NCI-H187 treated with DMSO at 0.1 percent for 48 hours (cell line): ENCODE data around the gene ROM1.
"Not testable (repeated sequence)": the region's sequence is repeated elsewhere in the genome, so short reads cannot be mapped to it uniquely, and the experiment has no call there.

Experiments
- DNase-seq: peaks from one replicate; lab custom pipeline; 2025; lab: John Stamatoyannopoulos, UW

The ROM1 gene, protein sequence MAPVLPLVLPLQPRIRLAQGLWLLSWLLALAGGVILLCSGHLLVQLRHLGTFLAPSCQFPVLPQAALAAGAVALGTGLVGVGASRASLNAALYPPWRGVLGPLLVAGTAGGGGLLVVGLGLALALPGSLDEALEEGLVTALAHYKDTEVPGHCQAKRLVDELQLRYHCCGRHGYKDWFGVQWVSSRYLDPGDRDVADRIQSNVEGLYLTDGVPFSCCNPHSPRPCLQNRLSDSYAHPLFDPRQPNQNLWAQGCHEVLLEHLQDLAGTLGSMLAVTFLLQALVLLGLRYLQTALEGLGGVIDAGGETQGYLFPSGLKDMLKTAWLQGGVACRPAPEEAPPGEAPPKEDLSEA

DNA sequence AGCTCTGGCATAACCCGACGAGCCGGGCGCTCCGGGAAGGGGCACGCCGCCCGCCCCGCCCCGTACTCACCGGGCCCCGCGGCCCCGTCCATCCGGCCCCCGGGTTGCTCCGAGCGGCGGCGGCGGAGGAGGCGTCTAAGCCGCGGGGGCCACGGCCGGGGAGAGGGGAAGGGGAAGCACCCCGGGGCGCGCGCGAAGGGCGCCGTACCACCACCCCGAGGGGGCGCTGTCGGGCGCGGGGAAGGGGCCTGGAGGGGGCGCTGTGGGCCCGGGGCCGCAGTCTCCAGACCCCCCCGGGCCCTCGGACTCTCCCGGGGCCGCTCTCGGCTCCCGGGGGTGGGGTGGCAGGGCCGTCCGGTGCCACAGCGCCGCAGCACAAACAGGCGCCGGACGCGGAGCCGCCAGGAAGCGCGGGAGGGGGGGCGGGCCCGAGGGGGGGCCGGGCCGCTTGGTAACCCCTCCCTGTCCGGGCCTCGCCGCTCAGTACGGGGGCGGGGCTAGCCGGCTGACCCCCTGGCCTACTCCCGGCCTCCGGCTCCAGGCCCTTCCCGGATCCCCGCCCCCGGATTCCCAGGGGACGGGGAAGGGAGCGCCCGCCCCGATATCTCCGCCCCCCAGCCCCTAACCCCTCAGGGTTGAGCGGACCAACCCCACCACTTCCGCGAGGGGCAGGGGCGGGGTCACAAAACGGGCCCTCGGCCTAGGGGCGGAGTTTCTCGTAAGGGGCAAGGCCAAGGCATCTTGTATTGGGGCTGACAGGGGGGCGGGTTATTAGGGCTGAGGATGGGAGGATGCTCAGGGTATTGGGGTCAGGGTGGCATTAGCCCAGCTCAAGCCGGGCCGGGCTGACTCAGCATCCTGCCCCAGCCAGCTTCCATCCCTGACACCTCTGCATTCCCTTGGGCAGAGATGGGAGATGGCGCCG lies at the start of gene ROM1, which contains the start of gene EML3:
Gene ROM1, plus strand, starts transcription at position 892 of the 925 bp plus-strand sequence. Its CDS starts 25 bp downstream, at position 917.
Gene EML3, minus strand, starts transcription at position 410 of the 925 bp plus-strand sequence. Its CDS starts 318 bp downstream, at position 92.
- DNase-seq = no peak

DNA sequence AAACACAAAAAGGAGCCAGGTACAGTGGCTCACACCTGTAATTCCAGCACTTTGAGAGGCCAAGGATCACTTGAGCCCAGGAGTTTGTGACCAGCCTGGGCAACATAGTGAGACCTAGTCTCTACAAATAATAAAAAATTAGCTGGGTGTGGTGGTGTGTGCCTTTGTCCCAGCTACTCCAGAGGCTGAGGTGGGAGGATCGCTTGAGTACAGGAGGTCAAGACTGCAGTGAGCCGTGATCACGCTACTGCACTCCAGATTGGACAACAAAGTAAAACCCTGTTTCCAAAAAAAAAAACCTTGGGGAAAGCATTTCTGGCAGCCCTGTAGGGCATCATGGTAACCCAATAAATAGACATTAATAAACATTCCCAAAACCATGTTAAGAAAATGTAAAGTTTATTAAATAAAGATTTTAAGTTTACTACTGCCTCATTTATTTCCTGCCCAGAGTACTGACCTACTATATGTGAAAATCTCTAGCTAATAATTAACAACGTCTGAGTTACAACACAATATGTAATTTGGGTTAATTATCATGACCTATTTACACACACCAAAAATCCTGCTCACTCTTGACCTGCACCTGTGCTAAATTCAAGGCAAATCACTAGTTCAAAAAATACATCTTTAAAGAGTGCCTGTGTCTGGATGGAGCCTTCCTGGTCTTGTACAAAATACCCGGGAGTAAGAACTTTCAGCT lies 47.8 kb upstream of the ROM1 start:
- no peak for DNase-seq

DNA sequence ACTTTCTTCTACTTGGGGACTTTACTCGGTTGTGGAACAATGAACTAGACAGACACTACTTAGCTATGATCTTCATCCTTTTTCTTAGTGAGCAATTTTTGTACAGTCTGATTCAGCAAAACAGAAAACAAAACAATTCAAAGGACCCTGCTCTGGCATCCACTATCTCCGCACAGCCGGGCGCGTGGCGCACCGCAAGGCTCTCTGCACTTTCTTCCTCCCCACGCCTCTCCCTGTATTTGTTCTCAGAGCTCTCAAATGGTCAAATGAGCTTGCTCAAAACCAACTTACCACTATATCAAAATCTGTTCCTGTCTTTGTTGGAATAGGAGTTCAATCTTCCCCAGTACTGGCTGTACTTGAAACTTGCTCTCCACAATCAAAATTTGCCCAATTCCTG lies 46.8 kb upstream of the ROM1 start:
- DNase-seq = no peak

DNA sequence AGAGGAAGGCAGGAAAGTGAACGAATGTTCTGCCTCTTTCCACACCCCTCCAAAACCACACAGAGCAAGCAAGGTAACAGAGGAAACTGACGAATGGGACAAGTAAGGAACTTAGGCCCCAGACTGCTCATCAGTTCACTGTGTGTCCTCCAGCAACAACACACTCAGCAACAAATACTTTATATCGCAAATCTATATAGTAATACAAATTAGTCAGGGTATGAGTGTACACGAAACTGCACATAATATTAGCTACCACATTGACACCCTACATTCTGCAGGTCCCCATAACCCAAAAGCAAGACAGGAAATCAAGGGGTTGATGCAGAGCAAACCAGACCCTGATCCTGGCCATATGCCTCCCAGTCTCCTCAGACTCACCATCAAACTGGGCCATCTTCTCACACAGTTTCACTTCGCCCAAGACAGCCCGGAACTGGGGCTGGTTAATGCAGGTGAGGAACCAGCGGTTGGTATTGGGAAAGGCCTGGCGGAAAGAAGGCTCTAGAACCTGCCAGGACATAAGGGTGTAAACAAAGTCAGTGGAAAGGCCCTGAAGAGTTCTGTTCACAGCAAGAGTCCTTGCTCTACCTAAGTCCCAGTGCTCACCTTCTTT lies 45.9 kb upstream of the ROM1 start:
- no peak for DNase-seq

DNA sequence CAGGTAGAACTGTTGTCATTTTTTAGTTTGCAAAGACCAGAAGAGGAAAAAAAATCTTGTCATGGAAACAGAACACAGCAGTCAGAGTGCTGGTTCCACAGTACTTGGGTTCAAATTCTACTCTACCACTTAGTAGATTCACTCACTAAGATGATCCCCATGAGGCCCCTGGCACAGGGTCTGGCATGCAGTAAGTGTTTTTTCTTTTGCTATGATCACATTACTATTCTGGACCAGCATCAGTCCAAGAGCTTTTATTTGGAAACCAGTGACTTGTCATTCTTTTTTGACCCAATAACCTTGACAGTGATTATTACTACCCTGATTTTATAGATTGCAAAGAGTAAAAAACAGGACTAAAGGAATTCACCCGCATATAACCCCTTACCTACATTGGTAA lies 43.4 kb upstream of the ROM1 start:
- DNase-seq = no peak

DNA sequence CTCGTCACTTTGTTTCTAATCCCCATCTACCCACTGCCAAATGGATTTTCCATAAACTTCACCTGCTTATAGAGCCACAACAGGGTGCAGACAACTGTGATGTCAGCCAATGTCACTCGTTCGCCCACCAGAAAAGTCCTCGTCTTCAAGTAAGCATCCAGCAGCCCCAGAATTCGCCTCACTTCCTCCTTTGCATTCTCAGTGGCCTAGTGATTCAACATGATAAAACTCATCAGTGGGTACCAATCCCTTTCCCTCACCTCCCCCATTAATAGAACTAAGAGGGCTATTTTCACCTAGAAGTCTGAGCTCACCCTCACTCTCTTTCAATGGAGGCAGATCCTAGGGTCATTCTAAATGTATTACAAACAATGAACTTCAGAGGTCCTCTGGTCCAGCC lies 42.2 kb upstream of the ROM1 start:
- not testable (repeated sequence) for DNase-seq

DNA sequence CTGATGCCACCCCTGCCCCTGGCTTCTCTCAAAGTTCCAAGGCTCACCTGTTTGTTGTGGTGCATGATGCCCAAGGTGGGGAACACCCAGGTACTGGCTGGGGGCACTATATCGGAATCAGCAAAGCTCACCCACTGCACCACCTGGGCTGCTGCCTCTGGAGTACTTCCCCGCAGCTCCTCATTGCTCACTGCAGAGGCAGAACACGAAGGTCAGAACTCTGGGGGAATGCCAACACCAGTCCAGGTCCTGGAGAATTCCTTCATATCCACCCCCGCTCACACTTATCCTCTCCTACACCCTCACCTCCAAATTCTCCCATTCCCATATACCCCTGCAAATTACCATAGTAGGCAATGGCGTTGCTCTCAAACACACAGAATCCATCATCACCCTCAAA lies 41.6 kb upstream of the ROM1 start:
- not testable (repeated sequence) for DNase-seq

DNA sequence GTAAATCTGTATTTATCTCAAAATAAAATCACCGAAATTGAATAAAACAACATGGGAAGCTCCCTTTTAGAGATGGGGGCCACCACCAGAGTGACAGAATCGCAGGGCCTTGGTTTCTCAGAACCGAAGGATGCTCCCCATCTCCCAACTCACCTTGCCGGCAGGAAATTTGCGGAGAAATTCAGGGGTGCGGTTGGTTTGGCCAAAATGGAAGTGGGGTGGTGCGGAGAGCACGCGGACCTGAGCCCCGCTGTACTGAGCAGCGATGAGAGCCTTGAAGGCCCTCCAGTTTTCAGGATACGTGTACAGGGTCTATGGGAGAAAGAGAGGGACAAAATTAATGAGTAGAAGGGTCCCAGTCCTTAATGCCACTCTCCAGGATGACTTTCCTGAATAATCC lies 40.6 kb upstream of the ROM1 start:
- DNase-seq = no peak

DNA sequence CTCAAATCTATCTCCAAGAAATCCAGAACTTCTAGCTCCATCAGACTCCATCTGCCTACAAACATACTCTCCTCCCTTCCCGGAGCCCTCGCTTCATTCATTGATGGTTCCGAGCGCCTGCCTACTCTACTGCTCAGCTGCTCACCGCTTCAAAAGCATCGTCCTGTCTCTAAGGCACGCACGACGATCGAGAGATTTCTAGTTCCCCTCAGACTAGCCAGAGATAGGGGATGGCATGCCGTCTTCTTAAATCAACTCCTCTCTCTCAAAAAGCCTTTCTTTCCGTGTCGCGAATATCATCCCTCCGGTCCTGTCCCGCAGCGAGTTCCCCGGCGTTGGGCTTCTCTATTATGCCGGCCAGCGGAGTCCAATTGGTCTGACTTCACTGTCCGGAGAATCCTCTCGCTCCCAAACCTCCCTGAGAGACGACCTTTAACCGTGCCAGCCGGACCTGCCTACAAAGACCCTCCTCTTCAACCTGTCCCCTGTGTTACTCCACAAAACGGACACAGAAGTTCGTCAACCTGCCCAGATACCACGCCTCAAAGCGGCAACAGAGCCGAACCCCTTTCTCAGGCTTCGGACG lies 40.0 kb upstream of the ROM1 start:
- no peak for DNase-seq

DNA sequence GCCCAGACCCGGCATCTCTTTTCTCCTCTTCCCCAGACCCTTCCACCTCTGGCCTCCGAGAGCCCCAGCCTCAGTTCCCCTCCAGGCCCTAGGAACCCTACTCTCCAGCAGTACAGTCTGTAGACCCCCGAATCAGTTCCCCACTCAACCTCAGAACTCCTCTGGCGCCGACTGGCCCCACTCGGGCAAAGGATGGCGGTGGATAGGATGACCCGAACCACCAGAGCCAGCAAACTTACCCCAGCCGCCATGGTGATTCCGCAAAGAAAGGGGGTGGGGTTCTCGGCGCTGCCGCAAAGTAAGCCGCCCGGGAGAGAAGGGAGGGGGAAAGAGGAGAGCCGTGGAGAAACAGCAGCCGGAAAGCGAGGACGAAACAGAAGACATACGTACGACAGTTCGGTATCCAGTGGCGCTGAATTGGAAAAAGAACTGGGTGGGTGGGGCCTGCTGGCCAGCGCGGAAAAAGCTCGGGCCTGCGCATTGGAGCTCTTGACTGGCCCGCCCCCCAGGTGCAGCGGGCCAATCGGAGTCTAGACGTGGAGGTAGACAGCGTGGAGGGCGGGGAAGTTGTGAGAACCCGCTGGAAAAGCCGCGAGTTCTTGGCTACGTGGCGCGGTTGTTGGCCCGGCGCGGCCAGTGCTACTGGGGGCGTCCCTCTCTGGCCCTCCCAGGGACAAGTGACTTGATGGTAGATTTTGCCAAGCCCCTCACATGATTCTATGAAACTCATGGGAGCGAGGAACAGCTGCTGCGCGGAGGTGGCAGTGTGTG lies 39.3 kb upstream of the ROM1 start, which contains the start of gene EEF1G:
Gene EEF1G, minus strand, starts transcription at position 300 of the 771 bp plus-strand sequence. Its CDS starts 49 bp downstream, at position 251.
- peak; percentile 98 for DNase-seq

DNA sequence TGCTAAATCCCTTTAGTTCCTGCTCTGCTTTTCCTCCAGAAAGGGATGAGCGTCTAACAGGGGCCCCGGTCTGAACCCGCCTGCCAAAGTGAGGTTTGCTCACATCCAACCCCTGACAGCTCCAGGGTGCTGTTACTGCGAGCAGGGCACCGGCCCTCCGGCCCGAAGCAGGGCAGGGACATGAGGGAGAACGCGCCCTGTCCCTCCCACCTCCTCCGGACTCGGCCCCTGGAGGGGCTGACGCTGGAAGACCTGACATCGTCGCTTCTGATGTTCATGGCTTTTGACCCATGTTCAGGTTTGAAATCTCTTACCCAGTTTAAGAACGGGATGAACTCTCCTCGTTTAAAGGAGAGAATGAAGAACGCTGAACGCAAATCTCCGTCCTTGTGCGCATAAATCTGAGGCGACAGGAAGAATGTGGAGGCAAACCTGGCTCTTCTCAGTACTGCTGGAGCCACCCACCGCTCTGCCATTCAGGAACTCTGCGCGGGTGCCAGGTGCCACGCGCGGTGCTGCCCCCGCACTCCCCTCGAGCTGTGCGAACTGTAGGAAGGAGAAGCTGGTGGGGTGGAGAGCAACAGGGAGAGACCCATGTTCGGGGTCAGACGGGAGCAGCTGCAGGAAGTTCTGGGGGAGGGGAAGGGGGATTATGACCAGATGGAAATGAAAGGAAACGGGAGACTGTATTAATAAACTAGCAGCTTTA lies 38.5 kb upstream of the ROM1 start:
- no peak for DNase-seq

DNA sequence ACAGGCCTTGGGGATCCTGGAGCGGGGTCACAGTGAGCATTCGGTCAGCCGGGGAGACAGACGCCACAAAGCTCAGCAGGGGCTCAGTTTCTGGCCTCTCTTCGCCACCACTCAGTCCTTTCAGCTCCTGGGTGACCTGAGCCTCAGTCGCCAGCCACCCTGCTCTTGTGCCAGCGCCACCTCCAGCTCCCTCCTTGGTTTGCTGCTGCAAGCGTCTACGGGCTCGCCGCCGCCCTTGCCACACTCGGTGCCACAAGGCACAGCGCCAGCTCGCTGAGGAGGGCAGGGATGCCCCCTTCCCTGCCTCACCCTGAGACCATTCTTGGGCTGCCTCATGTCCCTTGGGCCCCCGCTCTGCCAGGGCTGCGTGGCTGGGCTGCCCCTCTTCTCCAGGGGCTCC lies 37.9 kb upstream of the ROM1 start:
- DNase-seq = no peak

DNA sequence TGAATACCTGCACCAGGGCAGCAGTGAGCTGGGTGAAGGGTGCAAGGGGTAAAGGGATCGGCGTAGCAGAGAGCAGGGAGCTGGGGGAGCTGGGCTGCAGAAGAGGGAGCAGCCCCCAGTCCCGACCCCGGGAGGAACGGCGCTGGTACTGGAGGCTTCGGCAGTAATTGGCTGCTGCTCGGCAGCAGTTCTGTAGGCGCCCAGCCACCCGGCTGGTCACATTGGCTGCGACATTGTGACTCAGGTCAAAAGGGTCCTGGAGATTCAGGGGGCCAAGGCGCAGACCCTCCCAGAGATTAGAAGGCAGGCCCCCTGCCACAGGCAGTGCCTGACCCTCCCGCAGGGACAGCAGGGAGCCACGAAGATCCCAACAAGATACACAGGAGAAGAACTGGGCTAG lies 37.2 kb upstream of the ROM1 start:
- DNase-seq = no peak

DNA sequence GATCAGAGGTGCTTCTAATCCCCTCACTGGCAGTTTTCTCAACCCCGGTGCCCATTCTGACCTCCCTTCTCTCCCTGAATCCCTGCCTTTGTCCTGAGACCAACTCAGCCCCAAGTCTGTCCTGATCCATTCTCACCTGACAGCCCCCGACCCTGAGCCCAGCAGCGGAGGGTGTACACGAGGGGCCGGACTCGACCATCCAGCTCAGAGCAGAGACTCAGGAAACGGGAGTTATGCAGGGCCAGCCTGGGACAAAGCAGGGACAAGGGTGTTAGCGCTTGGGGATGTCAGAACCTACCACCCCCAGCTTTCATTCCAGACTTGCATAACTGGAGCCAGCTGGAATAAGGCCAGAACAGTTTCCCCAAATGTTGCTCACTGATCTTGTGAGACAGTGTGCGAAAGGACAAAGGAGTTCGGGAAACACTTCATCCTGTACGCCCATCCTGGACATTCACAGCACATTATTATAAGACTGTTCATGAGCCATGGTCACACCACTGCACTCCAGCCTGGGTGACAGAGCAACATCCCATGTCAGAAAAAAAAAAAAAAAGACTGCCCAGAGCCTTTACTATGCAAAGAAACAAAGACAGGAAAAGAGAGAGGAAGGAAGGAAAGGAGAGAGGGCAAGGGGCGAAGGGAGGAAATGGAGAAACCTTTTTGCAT lies 35.9 kb upstream of the ROM1 start:
- DNase-seq = no peak

DNA sequence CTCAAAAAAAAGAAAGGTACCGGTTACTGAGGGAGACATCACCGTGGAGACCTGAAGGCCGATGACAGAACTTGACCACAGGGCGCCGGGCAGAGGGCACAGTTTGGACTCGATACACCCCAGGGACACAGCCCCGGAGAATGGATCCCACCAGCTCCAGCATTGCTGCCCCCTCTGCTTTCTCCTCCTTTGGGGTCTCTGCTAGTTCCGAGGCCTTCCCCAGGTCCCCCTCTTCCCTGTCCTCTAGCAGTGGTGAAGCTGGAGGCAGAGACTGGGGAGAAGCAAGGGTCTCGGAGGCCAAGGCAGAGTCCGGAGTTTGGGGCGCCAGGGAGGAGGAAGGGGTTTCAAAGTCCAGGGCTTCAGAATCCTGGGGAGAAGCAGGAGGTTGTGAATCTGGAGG lies 34.5 kb upstream of the ROM1 start:
- DNase-seq = no peak

DNA sequence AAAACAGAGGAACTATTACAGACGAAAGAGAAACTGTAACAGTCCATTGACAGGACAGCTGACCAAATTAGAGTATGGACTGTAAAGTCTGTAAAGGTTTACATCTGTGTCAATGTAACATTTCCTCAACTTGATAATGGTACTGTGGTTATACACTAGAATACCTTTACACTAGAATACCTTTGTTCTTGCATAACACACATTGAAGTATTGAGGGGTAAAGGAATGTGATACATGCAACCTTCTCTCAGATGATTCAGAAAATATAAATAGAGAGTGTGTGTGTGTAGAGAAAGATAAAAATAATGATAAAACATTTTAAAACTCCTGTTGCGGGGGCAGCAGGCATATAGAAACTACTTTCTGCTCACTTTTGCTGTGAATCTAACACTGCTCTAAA lies 33.8 kb upstream of the ROM1 start:
- no peak for DNase-seq

DNA sequence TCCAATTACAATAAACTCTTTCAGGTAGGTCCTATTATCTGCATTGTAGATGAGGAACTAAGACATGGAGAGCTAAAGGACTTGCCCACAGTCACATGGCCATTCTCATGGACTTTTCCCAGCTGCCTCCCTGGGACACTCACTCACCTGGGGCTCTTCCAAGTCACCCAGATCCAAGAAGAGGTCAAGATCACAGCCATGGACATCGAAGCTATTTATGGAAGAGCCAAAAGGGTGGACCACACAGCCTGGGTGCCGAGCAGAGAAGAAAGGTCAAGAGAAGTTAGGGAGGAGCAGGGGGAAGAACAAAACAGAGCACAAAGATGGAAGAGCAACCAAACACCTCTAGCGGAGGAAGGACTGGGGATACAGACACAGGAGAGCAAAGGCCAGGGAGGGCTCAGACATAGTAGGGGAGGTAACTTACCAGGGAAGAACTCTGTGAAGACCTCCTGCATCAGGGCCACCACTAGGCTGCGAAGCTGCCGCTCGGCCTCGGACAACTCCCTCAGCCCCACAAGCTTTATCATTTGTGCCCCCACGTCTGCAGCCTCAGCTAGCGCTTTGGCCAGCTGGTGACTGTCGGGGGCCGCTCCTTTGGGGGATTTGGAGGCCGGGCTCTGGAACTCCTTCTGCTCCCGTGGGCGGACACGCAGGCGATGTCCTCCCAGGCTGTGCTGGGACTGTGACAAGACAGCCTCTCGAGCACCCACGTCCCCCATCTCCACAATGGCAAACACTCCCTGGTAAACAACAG lies 31.9 kb upstream of the ROM1 start:
- no peak for DNase-seq

DNA sequence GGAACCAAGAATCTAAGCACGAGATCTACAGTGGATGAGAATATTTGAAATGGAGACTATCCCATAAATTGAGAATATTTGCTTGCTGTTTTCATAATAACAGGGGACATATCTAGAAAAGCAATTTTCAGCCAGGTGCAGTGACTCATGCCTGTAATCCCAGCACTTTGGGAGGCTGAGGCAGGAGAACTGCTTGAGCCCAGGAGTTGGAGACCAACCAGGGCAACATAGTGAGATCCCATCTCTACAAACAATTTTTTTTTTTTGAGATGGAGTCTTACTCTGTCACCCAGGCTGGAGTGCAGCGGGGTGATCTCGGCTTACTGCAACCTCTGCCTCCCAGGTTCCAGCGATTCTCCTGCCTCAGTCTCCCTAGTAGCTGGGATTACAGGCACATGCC lies 31.3 kb upstream of the ROM1 start:
- not testable (repeated sequence) for DNase-seq

DNA sequence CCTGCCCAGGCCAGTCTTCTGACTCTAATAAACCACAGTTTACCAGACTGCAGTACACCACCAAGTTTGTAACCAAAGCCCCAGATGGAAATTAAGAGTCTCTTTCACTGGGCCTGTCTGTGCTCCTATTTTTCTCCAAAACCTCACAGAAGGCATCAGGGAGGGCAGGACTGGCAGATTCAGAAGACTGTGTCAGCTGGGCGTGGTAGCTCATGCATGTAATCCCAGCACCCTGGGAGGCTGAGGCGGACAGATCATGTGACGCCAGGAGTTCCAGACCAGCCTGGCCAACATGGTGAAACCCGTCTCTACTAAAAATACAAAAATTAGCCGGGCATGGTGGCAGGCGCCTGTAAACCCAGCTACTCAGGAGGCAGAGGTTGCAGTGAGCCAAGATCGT lies 27.7 kb upstream of the ROM1 start:
- not testable (repeated sequence) for DNase-seq
